HEK293T (cell line): ENCODE measurements around the gene SFR1.

Experiments used
- BHLHE40 ChIP-seq: fragments of 450-650 bp; IDR thresholded peaks from 2 replicates; pipeline ENCODE4 v1.6.1; 2016; ENCODE audit warnings: mild to moderate bottlenecking, moderate library complexity, borderline replicate concordance
- CTBP1 ChIP-seq: fragments of 450-650 bp; IDR thresholded peaks from 2 replicates; pipeline ENCODE4 v1.6.1; 2016; ENCODE audit warnings: borderline replicate concordance
- FOXA1 ChIP-seq: fragments of 450-650 bp; IDR thresholded peaks from 2 replicates; pipeline ENCODE4 v1.6.1; 2016; ENCODE audit warnings: mild to moderate bottlenecking
- FOXM1 ChIP-seq: fragments of 450-650 bp; IDR thresholded peaks from 2 replicates; pipeline ENCODE4 v1.6.1; 2017; ENCODE audit warnings: mild to moderate bottlenecking, borderline replicate concordance
- HDGF ChIP-seq: fragments of 450-650 bp; IDR thresholded peaks from 2 replicates; pipeline ENCODE4 v1.6.1; 2017; ENCODE audit warnings: antibody characterized with exemption, borderline replicate concordance
- SP1 ChIP-seq: fragments of 450-650 bp; IDR thresholded peaks from 2 replicates; pipeline ENCODE4 v1.6.1; 2017
- SUZ12 ChIP-seq: fragments of 450-650 bp; IDR thresholded peaks from 2 replicates; pipeline ENCODE4 v1.6.1; 2016; ENCODE audit warnings: mild to moderate bottlenecking
- TARDBP ChIP-seq: fragments of 450-650 bp; IDR thresholded peaks from 2 replicates; pipeline ENCODE4 v1.6.1; 2016
- TF ChIP-seq, protein P1 (sequence below): fragments of 450-650 bp; IDR thresholded peaks from 2 replicates; pipeline ENCODE4 v1.6.1; 2016

GRCh38 chr10:104122225-104123107, 495 bp downstream of the SFR1 start:
- TF ChIP-seq FOXA1 (no peak), SP1 (no peak), FOXM1 (no peak), CTBP1 (no peak), BHLHE40 (no peak), SUZ12 (no peak), TARDBP (no peak), HDGF (no peak)
- TF ChIP-seq, protein P1, sequence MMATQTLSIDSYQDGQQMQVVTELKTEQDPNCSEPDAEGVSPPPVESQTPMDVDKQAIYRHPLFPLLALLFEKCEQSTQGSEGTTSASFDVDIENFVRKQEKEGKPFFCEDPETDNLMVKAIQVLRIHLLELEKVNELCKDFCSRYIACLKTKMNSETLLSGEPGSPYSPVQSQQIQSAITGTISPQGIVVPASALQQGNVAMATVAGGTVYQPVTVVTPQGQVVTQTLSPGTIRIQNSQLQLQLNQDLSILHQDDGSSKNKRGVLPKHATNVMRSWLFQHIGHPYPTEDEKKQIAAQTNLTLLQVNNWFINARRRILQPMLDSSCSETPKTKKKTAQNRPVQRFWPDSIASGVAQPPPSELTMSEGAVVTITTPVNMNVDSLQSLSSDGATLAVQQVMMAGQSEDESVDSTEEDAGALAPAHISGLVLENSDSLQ = no peak
